HG03108 (cell line): ENCODE data around the gene MYO16.

Experiments used
- ATAC-seq: cut with Tn5 transposase; IDR thresholded peaks from one replicate; pipeline ENCODE4 v1.9.1; 2021; ENCODE audit warnings: moderate library complexity; ENCODE audit not compliant: unreplicated experiment

The MYO16 gene

GRCh38 chr13:108662528-108662927 lies 33.1 kb downstream of the MYO16 start:
- ATAC-seq = no peak

DNA sequence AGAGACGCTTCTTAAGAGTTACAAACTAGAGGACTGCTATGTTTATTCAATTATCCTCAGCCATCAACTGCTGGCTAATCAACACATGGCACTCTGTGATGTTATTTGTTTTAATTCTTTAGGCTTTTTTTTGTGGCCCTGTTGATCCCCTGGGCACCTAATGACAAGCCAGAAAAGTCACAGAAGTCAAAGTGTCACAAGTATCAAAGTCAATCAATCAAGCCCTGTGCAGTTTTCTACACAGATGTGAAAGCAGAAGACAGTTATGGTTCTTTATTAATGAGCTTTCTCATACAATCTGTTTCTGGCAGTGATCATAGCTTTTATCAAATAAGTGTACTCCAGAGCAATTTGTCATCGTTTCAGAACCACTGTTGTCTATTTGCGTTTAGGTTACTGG lies 34.3 kb downstream of the MYO16 start:
- no peak for ATAC-seq

DNA sequence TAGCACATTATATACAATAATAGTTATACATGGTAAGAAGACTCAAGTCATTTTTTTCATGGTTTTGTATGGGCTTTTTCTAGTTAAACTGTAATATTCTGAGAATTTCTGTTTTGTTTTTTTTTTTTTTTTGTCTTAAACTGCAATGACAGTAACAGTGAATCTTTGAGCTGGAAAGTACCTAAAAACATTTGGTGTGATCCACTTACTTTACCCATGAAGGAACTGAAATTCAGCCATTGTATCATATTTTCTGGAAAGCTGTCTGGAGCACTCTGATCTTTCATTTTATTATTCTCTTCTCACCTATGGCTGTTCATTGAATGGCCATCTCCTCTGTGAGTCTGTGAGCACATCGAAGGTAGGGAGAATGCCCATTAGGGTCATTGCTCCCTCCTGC lies 37.8 kb downstream of the MYO16 start:
- no peak for ATAC-seq

DNA sequence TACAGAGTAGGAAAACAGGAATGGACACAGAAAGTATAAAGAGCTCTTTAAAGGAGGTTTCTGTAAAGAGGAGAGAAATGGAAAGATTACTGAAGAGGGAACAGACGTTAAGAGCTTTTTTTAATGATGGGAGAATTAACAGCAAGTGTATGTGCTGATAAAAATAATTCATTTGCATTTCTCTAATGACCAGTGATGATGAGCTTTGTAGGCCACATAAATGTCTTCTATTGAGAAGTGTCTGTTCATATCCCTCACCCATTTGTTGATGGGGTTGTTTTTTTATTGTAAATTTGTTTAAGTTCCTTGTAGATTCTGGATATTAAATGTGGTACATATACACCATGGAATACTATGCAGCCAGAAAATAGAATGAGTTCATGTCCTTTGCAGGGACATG lies 40.0 kb downstream of the MYO16 start:
- no peak for ATAC-seq

DNA sequence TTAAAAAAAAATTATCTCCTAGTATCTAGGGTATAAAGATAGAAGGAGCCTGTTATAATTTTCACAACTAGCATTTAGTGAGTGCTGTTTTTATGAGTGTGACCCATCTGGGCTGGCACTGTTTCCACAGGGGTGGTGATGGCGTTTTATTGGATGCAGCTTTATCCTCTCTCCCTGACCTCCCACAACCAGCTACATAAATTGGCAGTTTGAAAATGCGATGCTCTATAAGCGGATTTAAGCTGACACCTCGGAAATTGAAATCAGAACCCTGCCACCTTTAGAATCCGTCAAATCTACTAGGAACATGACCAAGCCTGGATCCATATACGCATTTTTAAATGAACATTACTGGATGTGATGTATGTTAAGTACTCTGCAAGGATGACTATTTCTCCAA lies 44.9 kb downstream of the MYO16 start:
- no peak for ATAC-seq

GRCh38 chr13:108674771-108675170 lies 45.4 kb downstream of the MYO16 start:
- ATAC-seq = no peak

DNA sequence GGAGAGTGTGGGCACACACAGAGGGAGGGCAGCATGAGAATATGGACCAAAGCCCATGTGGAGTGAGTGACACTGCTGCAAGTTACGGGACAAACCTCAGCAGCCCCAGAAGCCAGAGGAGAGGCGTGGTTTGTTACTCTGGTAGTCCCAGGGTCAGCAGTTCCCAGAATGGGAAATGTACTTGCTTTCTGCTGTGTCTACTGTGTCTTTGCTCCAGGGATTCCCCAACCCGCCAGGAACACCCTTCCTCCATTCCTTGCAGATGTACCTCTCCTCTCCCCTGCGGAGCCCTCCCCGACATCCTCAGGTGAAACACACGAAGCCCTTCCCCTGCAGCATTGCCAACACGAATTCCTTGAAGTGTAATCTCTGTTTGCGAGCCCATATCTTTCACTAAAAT lies 47.2 kb downstream of the MYO16 start:
- ATAC-seq = no peak

GRCh38 chr13:108677806-108678205 lies 48.4 kb downstream of the MYO16 start:
- ATAC-seq = no peak

GRCh38 chr13:108680011-108680410 lies 50.6 kb downstream of the MYO16 start:
- no peak for ATAC-seq

GRCh38 chr13:108681986-108682575 lies 52.7 kb downstream of the MYO16 start:
- ATAC-seq = no peak

DNA sequence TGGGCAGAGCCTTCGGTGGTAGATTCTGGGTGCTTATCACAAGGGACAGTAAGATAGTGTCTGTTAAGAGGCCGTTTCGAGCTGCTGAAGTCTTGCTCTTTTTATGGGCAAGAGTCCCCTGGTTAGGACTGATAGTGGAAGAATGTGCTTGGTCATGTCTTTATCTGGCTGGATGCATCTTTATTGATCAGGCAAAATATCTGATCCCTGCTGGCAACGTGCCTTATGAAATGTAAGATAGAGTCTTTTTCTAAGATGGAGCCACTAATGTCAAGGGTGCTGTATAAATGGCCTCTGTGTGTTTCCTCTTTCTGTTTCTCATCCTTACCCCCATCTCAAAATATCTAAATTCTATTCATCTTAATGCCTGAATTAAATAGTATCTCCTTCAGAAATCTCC lies 53.3 kb downstream of the MYO16 start:
- ATAC-seq = no peak

DNA sequence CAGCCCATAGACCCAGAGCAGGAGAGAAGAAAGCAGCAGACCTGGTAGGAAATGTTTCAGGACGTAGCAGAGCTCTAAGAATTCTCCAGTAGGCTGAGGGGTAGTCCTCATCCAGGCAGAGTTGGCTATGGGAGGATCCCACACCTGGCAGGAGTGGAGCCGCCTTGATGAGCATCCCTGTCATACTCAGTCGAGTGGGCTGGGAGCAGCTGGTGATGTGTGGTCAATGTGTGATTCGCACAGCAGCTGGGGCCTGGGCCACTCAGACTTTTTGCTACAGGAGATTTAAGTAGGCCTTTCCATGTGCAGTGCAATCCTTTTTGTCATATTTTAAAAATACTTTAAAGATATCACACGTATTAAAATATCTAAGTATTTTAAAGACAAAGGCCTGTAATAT lies 56.6 kb downstream of the MYO16 start:
- no peak for ATAC-seq

DNA sequence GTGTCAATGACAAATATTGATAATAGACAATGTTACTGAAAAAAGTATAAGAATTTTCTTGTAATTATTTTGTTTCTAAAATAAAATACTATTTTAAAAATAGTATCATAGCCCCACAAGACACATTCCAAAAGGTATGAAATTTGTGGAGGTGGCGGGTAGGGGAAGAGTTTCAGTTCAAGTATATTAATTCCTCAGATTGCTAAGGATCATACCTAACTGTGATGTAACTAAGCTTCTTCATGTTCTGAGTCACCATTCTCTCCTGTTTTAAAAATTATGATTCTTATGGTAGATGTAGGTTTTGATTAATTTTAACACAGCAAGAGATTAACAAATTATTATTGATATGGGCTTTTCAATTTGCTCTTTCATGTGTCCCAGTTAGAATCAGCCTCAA lies 61.3 kb downstream of the MYO16 start:
- ATAC-seq = no peak

DNA sequence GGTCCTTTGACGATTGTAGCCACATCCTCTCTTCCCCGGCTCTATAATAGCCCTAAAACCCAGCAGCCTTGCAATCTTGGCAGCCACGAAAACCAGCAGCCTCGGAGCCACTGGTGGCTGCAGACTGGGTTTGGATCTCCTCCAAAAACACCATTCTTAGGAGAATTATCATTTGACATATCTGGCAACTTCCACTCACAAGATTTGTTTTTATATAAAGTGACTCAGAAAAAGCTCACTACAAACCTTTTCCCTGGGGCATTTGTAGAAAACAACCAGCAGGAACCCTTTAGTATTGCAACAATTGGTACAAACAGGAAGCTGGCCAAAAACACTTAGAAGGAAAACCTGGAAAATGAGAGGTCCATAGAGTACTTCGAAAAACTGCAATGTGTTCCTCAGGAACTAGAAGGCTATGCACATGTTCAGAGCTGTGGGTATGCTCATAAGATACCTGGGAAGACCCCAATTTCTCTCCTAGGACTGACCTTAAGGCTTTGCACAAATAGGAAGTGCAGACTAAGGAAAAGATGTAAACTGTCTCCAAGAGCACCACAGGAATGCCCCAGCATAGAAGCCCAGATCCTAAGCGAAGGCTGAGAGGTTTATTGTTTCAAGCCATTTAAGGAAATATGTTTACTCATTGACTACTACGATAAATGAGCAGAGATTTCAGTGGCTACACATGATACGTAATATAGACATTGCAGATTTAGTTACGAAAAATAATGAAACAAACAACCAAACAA lies 71.2 kb downstream of the MYO16 start:
- no peak for ATAC-seq

DNA sequence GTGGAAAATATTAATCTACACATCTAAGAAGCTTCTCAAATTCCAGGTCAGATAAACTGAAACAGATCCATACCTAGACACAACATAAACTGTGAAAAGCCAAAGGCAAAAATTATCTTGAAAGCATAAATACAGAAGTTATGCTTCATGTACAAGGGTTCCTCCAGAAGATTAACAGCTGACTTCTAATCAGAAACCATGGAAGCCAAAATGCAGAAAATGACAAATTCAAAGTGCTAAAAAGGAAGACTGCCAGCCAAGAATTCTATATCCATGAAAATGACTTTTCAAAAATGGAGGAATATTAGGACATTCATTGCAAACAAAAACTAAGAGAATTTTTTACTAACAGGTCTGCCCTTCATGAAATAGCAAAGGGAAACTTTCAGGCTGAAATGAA lies 72.8 kb downstream of the MYO16 start:
- ATAC-seq = no peak

GRCh38 chr13:108705031-108705430 lies 75.6 kb downstream of the MYO16 start:
- no peak for ATAC-seq

- ATAC-seq = no peak
These were observed 78.2 kb downstream of the MYO16 start for GRCh38 chr13:108707584-108707983.

- ATAC-seq = no peak
These were observed 79.5 kb downstream of the MYO16 start for GRCh38 chr13:108708921-108709320.

DNA sequence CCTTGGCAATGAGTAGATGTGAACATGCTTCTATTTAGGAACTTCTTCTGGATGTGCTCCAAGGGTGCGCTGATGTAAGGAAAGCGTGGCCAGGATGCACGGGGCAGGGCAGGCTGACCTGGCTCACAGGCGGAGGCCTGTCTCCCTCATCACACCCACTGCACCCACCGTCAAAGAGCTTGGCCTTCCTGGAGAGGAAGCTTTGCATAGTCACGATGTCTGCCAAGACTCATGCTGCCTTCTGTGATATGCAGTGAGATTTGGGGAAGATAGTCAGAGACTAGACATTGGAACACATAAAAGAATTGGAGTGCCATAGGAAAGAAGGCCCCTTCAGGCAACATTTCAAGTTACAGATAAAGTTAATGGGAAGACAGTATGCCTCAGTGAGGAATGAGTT lies 82.0 kb downstream of the MYO16 start:
- no peak for ATAC-seq

DNA sequence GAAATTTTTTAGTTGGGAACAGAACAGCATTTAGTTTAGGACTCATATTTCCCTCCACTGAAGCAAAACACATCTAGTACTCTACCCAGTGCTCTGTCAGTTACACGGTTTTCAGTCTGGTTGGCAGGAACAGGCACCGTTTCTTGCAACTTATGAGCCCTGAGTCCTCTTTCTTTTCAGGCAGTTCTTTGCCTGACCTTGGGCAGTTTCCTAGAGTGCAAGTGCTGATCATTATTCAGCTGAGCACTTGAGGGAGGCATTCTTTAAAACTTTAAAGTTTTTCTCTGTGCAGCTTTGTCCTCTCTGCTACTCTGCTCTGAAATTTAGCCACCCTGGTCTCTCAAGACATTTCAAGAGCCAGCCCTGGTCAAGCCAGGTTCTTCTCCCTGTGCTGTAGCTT lies 96.1 kb downstream of the MYO16 start:
- ATAC-seq = no peak

DNA sequence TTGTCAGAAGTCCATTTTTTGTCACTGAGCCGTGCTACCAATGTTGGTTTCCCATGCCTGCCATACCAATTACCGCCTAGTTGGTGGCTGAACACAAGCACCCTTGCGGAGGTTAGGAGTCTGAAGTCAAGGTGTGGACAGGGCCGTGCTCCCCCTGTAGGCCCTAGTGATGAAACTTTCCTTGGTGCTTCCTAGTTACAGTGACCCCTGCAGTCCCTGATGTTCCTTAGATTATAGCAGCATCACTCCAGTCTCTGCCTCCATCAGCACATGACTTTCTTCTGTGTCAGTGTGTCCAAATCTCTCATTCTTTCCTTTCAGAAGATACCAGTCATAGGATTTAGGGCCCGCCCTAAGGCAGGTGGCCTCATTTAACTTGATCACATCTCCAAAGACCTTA lies 99.0 kb downstream of the MYO16 start:
- ATAC-seq = no peak

DNA sequence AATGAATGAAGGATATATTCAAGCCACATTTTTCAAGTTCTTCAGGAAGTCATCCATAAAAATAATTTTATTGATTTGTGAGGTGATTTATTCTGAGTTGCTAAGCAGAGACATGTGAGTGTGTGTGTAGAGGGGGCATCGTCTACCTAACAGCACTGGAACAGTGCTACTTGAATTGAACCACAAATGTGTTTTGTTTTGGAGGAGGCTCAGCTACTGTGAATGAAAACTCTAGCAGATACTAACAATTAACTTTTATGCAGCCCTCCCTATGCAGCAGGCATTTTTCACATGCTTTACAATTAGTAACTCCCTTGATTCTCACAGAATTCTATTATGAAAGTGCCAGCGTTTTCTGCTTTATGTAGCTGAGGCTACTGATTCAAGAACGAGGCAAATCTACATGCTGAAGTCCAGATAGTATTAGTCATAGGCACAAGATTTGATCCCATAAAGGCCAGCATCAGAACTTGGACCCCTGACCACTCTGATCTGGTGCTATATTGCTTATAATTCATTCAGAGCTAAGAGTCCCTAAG lies 103.7 kb downstream of the MYO16 start:
- no peak for ATAC-seq

- ATAC-seq = no peak
These were observed 105.3 kb downstream of the MYO16 start for GRCh38 chr13:108734676-108735075.
